H9 (cell line): Measurements from ENCODE around the gene MLH1. TPM values are rescaled to one million over a fixed set of nuclear protein-coding genes. Genes with fewer than 3 reads are reported as not detected.

Experiments used
- DNase-seq: peaks from one replicate; pipeline ENCODE4 v3.0.0-alpha.2; 2017
- H2AFZ ChIP-seq: one replicate; pipeline ENCODE4 v1.6.1; 2013; ENCODE audit warnings: mild to moderate bottlenecking, low read length, control low read depth, moderate library complexity
- H2AK5ac ChIP-seq: 2 replicates; pipeline ENCODE4 v1.6.1; 2013; ENCODE audit warnings: low read length, control low read depth, mixed read lengths; ENCODE audit not compliant: insufficient read length
- H2BK120ac ChIP-seq: one replicate; pipeline ENCODE4 v1.6.1; 2013; ENCODE audit warnings: low read depth, mild to moderate bottlenecking, low read length, control low read depth, inconsistent platforms; ENCODE audit not compliant: poor library complexity, severe bottlenecking
- H2BK12ac ChIP-seq: 2 replicates; pipeline ENCODE4 v1.6.1; 2013; ENCODE audit warnings: low read length, control low read depth, mixed read lengths, low read depth; ENCODE audit not compliant: insufficient read length
- H2BK15ac ChIP-seq: 2 replicates; pipeline ENCODE4 v1.6.1; 2013; ENCODE audit warnings: low read depth, low read length, control low read depth
- H2BK20ac ChIP-seq: one replicate; pipeline ENCODE4 v1.6.1; 2013; ENCODE audit warnings: low read depth, mild to moderate bottlenecking, low read length, control low read depth, inconsistent platforms; ENCODE audit not compliant: poor library complexity, severe bottlenecking
- H2BK5ac ChIP-seq: 2 replicates; pipeline ENCODE4 v1.6.1; 2013; ENCODE audit warnings: low read length, control low read depth, mixed read lengths; ENCODE audit not compliant: insufficient read length
- H3K14ac ChIP-seq: 2 replicates; pipeline ENCODE4 v1.6.1; 2013; ENCODE audit warnings: low read length, control low read depth; ENCODE audit not compliant: insufficient read depth
- H3K18ac ChIP-seq: 2 replicates; pipeline ENCODE4 v1.6.1; 2013; ENCODE audit warnings: low read depth, mild to moderate bottlenecking, mixed read lengths, low read length, control low read depth; ENCODE audit not compliant: insufficient read length
- H3K23ac ChIP-seq: 2 replicates; pipeline ENCODE4 v1.6.1; 2013; ENCODE audit warnings: low read length, control low read depth, mixed read lengths, low read depth; ENCODE audit not compliant: insufficient read length
- H3K23me2 ChIP-seq: 2 replicates; pipeline ENCODE4 v1.6.1; 2013; ENCODE audit warnings: low read depth, mild to moderate bottlenecking, mixed read lengths, low read length, control low read depth; ENCODE audit not compliant: insufficient read length, poor library complexity, severe bottlenecking
- H3K27ac ChIP-seq: 2 replicates; pipeline ENCODE4 v1.5.1; 2013; ENCODE audit warnings: low read length, control low read depth, mixed read lengths, low read depth; ENCODE audit not compliant: insufficient read length
- H3K27me3 ChIP-seq: 2 replicates; pipeline ENCODE4 v1.6.1; 2013; ENCODE audit warnings: low read length, control low read depth, inconsistent platforms; ENCODE audit not compliant: insufficient read depth
- H3K4ac ChIP-seq: 2 replicates; pipeline ENCODE4 v1.6.1; 2013; ENCODE audit warnings: low read depth, mild to moderate bottlenecking, control low read depth, inconsistent platforms, low read length, moderate library complexity
- H3K4me1 ChIP-seq: 2 replicates; pipeline ENCODE4 v1.6.1; 2013; ENCODE audit warnings: low read length, control low read depth, inconsistent platforms; ENCODE audit not compliant: insufficient read depth
- H3K4me2 ChIP-seq: 2 replicates; pipeline ENCODE4 v1.6.1; 2013; ENCODE audit warnings: low read length, control low read depth, mixed read lengths; ENCODE audit not compliant: insufficient read length, insufficient read depth
- H3K56ac ChIP-seq: 2 replicates; pipeline ENCODE4 v1.6.1; 2013; ENCODE audit warnings: low read depth, mild to moderate bottlenecking, mixed read lengths, low read length, control low read depth; ENCODE audit not compliant: insufficient read length
- H3K79me1 ChIP-seq: 2 replicates; pipeline ENCODE4 v1.6.1; 2013; ENCODE audit warnings: low read depth, mild to moderate bottlenecking, moderate library complexity, low read length, control low read depth, inconsistent platforms; ENCODE audit not compliant: insufficient read depth, poor library complexity, severe bottlenecking
- H3K79me2 ChIP-seq: 2 replicates; pipeline ENCODE4 v1.6.1; 2013; ENCODE audit warnings: low read length, control low read depth, inconsistent platforms; ENCODE audit not compliant: insufficient read depth
- H3K9ac ChIP-seq: 2 replicates; pipeline ENCODE4 v1.6.1; 2013; ENCODE audit warnings: low read length, control low read depth, mixed read lengths; ENCODE audit not compliant: insufficient read length; ENCODE audit errors: extremely low read depth
- H3K9me3 ChIP-seq: one replicate; pipeline ENCODE4 v1.6.1; 2013; ENCODE audit warnings: low read depth, low read length, inconsistent platforms; ENCODE audit not compliant: control insufficient read depth
- H3T11ph ChIP-seq: one replicate; pipeline ENCODE4 v1.6.1; 2013; ENCODE audit warnings: mild to moderate bottlenecking, low read length, control low read depth, inconsistent platforms
- H4K20me1 ChIP-seq: one replicate; pipeline ENCODE4 v1.6.1; 2013; ENCODE audit not compliant: control insufficient read depth, insufficient read length, insufficient read depth
- H4K5ac ChIP-seq: 2 replicates; pipeline ENCODE4 v1.6.1; 2013; ENCODE audit warnings: low read depth, mild to moderate bottlenecking, mixed read lengths, low read length, control low read depth; ENCODE audit not compliant: insufficient read length
- H4K8ac ChIP-seq: replicated peaks from 2 replicates; pipeline ENCODE4 v1.6.1; 2013; ENCODE audit warnings: low read length, control low read depth, mixed read lengths, low read depth; ENCODE audit not compliant: insufficient read length
- H4K91ac ChIP-seq: 2 replicates; pipeline ENCODE4 v1.6.1; 2013; ENCODE audit warnings: low read depth, mild to moderate bottlenecking, moderate library complexity, mixed read lengths, low read length, control low read depth; ENCODE audit not compliant: insufficient read length
- H3K27ac Mint-ChIP-seq, 3 experiments: 2 replicates in 2 of 3; 3 replicates in 1 of 3; pipeline ENCODE4 v1.8.0; 2020 to 2021; ENCODE audit warnings: mixed read lengths in 3 of 3, mild to moderate bottlenecking in 1 of 3, moderate library complexity in 1 of 3
- H3K27me3 Mint-ChIP-seq: 2 replicates; pipeline ENCODE4 v1.8.0; 2021; ENCODE audit warnings: low read depth, mild to moderate bottlenecking, moderate library complexity, mixed read lengths
- H3K36me3 Mint-ChIP-seq, 3 experiments: 2 replicates in 2 of 3; 3 replicates in 1 of 3; pipeline ENCODE4 v1.8.0; 2020 to 2021; ENCODE audit warnings: low read depth in 3 of 3, mixed read lengths in 3 of 3; ENCODE audit not compliant: insufficient read depth in 1 of 3
- H3K4me1 Mint-ChIP-seq, 2 experiments: 2 replicates each; pipeline ENCODE4 v1.8.0; 2020; ENCODE audit warnings: mixed read lengths in 2 of 2
- H3K4me3 Mint-ChIP-seq, 2 experiments: 2 replicates in 1 of 2; 3 replicates in 1 of 2; pipeline ENCODE4 v1.8.0; 2020 to 2021; ENCODE audit warnings: mild to moderate bottlenecking in 2 of 2, mixed read lengths in 2 of 2, moderate library complexity in 1 of 2
- H3K9me3 Mint-ChIP-seq, 2 experiments: 2 replicates in 1 of 2; 3 replicates in 1 of 2; pipeline ENCODE4 v1.8.0; 2020; ENCODE audit warnings: mild to moderate bottlenecking in 2 of 2, mixed read lengths in 2 of 2, moderate library complexity in 1 of 2
- CTCF ChIP-seq: fragments of 200-600 bp; sonication (generic); conservative IDR thresholded peaks from 3 replicates; pipeline ENCODE4 v1.8.0; 2021; ENCODE audit warnings: antibody characterized with exemption, mild to moderate bottlenecking
- total RNA-seq: library from RNA; stranded (reverse); gene quantifications from 2 replicates; pipeline ENCODE4 v1.2.1, GENCODE V29; 2021

The MLH1 gene
- total RNA-seq, 1 experiment from 2014 or later = 45.1 TPM

- H3K18ac ChIP-seq = no peak overlapping the region
- no peaks in the 10 kb centered on the region for H3K9me3 ChIP-seq
- H3K23me2 ChIP-seq = no peaks in the 10 kb centered on the region
- H3K56ac ChIP-seq = no peak overlapping the region
- no peak overlapping the region for H4K8ac ChIP-seq
- Mint-ChIP-seq H3K9me3 (no peaks in the 10 kb centered on the region), H3K27me3 (no peaks in the 10 kb centered on the region), H3K4me3 (no peak overlapping the region), H3K36me3 (no peaks in the 10 kb centered on the region), H3K4me1 (peaks cover 0 to 5% of the 10 kb centered on the region in 2 experiments; a peak in 2 of 4 replicates), H3K27ac (no peak overlapping the region)
- no peak overlapping the region for H2AK5ac ChIP-seq
- no peak overlapping the region for H2BK12ac ChIP-seq
- no peaks in the 10 kb centered on the region for H3K4me1 ChIP-seq
- H4K91ac ChIP-seq = no peak overlapping the region
- H3K23ac ChIP-seq = no peak overlapping the region
- H4K5ac ChIP-seq = no peak overlapping the region
- no peak overlapping the region for H3K9ac ChIP-seq
- no peak for TF ChIP-seq CTCF
- H3T11ph ChIP-seq = no peak overlapping the region
- H3K4ac ChIP-seq = no peak overlapping the region
- H3K27me3 ChIP-seq = no peaks in the 10 kb centered on the region
- H2BK5ac ChIP-seq = no peak overlapping the region
- no peaks in the 10 kb centered on the region for H4K20me1 ChIP-seq
- H3K27ac ChIP-seq = no peak overlapping the region
- no peaks in the 10 kb centered on the region for H3K79me2 ChIP-seq
- no peaks in the 10 kb centered on the region for H3K79me1 ChIP-seq
- H2AFZ ChIP-seq = no peak overlapping the region
- H3K4me2 ChIP-seq = no peak overlapping the region
- no peak for DNase-seq
- H2BK20ac ChIP-seq = no peak overlapping the region
- no peak overlapping the region for H2BK120ac ChIP-seq
- no peak overlapping the region for H2BK15ac ChIP-seq
- no peak overlapping the region for H3K14ac ChIP-seq
These were observed 106.2 kb downstream of the MLH1 start for GRCh38 chr3:37099469-37099868.
